GM23338 (cell line): ENCODE data around the gene TMEM169. TPM values are rescaled to one million over a fixed set of nuclear protein-coding genes. Genes with fewer than 3 reads are reported as not detected.
A peak's percentile ranks its signal among the peaks of the same experiment; 100 is the strongest.

ENCODE experiments used
- ATAC-seq: fragments of 200-7000 bp; cut with Tn5 transposase; 3 replicates; pipeline ENCODE4 v1.9.1; 2020
- DNase-seq: peaks from one replicate; pipeline ENCODE4 v3.0.0-alpha.2; 2015; ENCODE audit warnings: low spot score
- H2AFZ ChIP-seq: fragments of 200-600 bp; sonication (generic); 2 replicates; pipeline ENCODE4 v1.8.0; 2016; ENCODE audit warnings: antibody characterized with exemption, mild to moderate bottlenecking, moderate library complexity
- H3F3A ChIP-seq: fragments of 200-600 bp; sonication (generic); replicated peaks from 2 replicates; pipeline ENCODE4 v1.8.0; 2017; ENCODE audit warnings: antibody characterized with exemption, mixed run types, low read depth
- H3K27ac ChIP-seq: fragments of 200-600 bp; sonication (generic); 2 replicates; pipeline ENCODE4 v1.6.1; 2016; ENCODE audit warnings: low read depth
- H3K27me3 ChIP-seq: fragments of 200-600 bp; sonication (generic); 2 replicates; pipeline ENCODE4 v1.8.0; 2016; ENCODE audit warnings: mild to moderate bottlenecking, mixed run types, moderate library complexity; ENCODE audit not compliant: insufficient read depth
- H3K36me3 ChIP-seq: fragments of 200-600 bp; sonication (generic); 2 replicates; pipeline ENCODE4 v1.8.0; 2016; ENCODE audit warnings: mild to moderate bottlenecking; ENCODE audit not compliant: insufficient read depth
- H3K4me1 ChIP-seq: fragments of 200-600 bp; sonication (generic); 2 replicates; pipeline ENCODE4 v1.8.0; 2016; ENCODE audit warnings: mild to moderate bottlenecking, moderate library complexity; ENCODE audit not compliant: insufficient read depth
- H3K4me2 ChIP-seq: fragments of 200-600 bp; sonication (generic); 2 replicates; pipeline ENCODE4 v1.7.1; 2017; ENCODE audit warnings: mixed run types
- H3K4me3 ChIP-seq: fragments of 200-600 bp; sonication (generic); 2 replicates; pipeline ENCODE4 v1.6.1; 2016; ENCODE audit warnings: mixed run types
- H3K79me2 ChIP-seq: fragments of 200-600 bp; sonication (generic); replicated peaks from 2 replicates; pipeline ENCODE4 v1.8.0; 2017; ENCODE audit warnings: mild to moderate bottlenecking; ENCODE audit not compliant: insufficient read depth
- H3K9me2 ChIP-seq: fragments of 200-600 bp; sonication (generic); 2 replicates; pipeline ENCODE4 v1.8.0; 2017; ENCODE audit not compliant: insufficient read depth
- H4K20me1 ChIP-seq: fragments of 200-600 bp; sonication (generic); replicated peaks from 2 replicates; pipeline ENCODE4 v1.8.0; 2017; ENCODE audit warnings: mild to moderate bottlenecking; ENCODE audit not compliant: insufficient read depth
- H3K27ac Mint-ChIP-seq: 2 replicates; pipeline ENCODE4 v1.8.0; 2020; ENCODE audit warnings: inconsistent platforms, mild to moderate bottlenecking, moderate library complexity, mixed read lengths
- H3K27me3 Mint-ChIP-seq: 3 replicates; pipeline ENCODE4 v1.8.0; 2022; ENCODE audit warnings: low read depth, mild to moderate bottlenecking, moderate library complexity, mixed read lengths, inconsistent platforms; ENCODE audit not compliant: insufficient read depth, poor library complexity
- H3K36me3 Mint-ChIP-seq: 3 replicates; pipeline ENCODE4 v1.8.0; 2021; ENCODE audit warnings: low read depth, mild to moderate bottlenecking, inconsistent platforms, moderate library complexity, mixed read lengths
- H3K4me1 Mint-ChIP-seq: 3 replicates; pipeline ENCODE4 v1.8.0; 2020; ENCODE audit warnings: mild to moderate bottlenecking, inconsistent platforms, mixed read lengths
- H3K4me3 Mint-ChIP-seq: 3 replicates; pipeline ENCODE4 v1.8.0; 2021; ENCODE audit warnings: moderate library complexity, mild to moderate bottlenecking, inconsistent platforms, mixed read lengths
- H3K9me3 Mint-ChIP-seq: 3 replicates; pipeline ENCODE4 v1.8.0; 2020; ENCODE audit warnings: moderate library complexity, mild to moderate bottlenecking, inconsistent platforms, mixed read lengths
- CREB1 ChIP-seq: fragments of 250-450 bp; sonication (Bioruptor Pico); IDR thresholded peaks from 2 replicates; pipeline ENCODE4 v1.5.0; 2020; ENCODE audit warnings: low read depth, mild to moderate bottlenecking, moderate library complexity
- CTCF ChIP-seq, 2 experiments: fragments of 200-600 bp in 1 of 2; sonication (generic) in 1 of 2; conservative IDR thresholded peaks; 2 replicates each; pipeline versions ENCODE4 v1.5.1 to v1.6.1; 2016 to 2017; ENCODE audit warnings: antibody characterized with exemption in 2 of 2, low read depth in 2 of 2, mild to moderate bottlenecking in 2 of 2, moderate library complexity in 1 of 2
- ETS1 ChIP-seq: IDR thresholded peaks from 2 replicates; pipeline ENCODE4 v1.6.1; 2016; ENCODE audit warnings: antibody characterized with exemption
- EZH2 ChIP-seq: fragments of 200-600 bp; sonication (generic); IDR thresholded peaks from one replicate; pipeline ENCODE4 v1.8.0; 2017; ENCODE audit warnings: antibody characterized with exemption, mild to moderate bottlenecking, low read depth; ENCODE audit not compliant: unreplicated experiment
- EZH2phosphoT487 ChIP-seq: fragments of 200-600 bp; sonication (generic); IDR thresholded peaks from one replicate; pipeline ENCODE4 v1.8.1; 2018; ENCODE audit warnings: antibody characterized with exemption; ENCODE audit not compliant: unreplicated experiment
- JUNB ChIP-seq: IDR thresholded peaks from one replicate; pipeline ENCODE4 v1.6.1; 2016; ENCODE audit warnings: antibody characterized with exemption; ENCODE audit not compliant: unreplicated experiment
- NANOG ChIP-seq: IDR thresholded peaks from 2 replicates; pipeline ENCODE4 v1.6.1; 2016; ENCODE audit warnings: antibody characterized with exemption, borderline replicate concordance
- POLR2AphosphoS5 ChIP-seq: IDR thresholded peaks from 2 replicates; pipeline ENCODE4 v1.6.1; 2016; ENCODE audit warnings: antibody characterized with exemption, low read depth
- STAT1 ChIP-seq: IDR thresholded peaks from one replicate; pipeline ENCODE4 v1.6.1; 2016; ENCODE audit warnings: antibody characterized with exemption; ENCODE audit not compliant: unreplicated experiment
- ZNF114 ChIP-seq: fragments of 250-450 bp; sonication (Bioruptor Pico); IDR thresholded peaks from 2 replicates; pipeline ENCODE4 v1.5.0; 2020; ENCODE audit warnings: mild to moderate bottlenecking, moderate library complexity
- ZNF331 ChIP-seq: fragments of 250-450 bp; sonication (Bioruptor Pico); IDR thresholded peaks from 2 replicates; pipeline ENCODE4 v1.5.0; 2020; ENCODE audit warnings: low read depth, mild to moderate bottlenecking, moderate library complexity
- polyA plus RNA-seq: library from polyadenylated mRNA; unstranded; fragments of >200 nt; fragmentation: Nextera tagmentation; extraction: Ambion mirVana; gene quantifications from 2 replicates; pipeline ENCODE4 v1.2.1, GENCODE V29; 2016
- total RNA-seq: library from RNA; depleted of rRNA; stranded (reverse); fragments of >200 nt; shearing (Covaris generic); gene quantifications from 2 replicates; pipeline ENCODE4 v1.2.3, GENCODE V29; 2014
- TF ChIP-seq, protein P1 (sequence below): IDR thresholded peaks from one replicate; pipeline ENCODE4 v1.6.1; 2018; ENCODE audit warnings: antibody characterized with exemption; ENCODE audit not compliant: unreplicated experiment
- TF ChIP-seq, protein P2 (sequence below): fragments of 250-450 bp; sonication (Bioruptor Pico); IDR thresholded peaks from 2 replicates; pipeline ENCODE4 v1.5.0; 2020; ENCODE audit warnings: mild to moderate bottlenecking, moderate library complexity

The TMEM169 gene
- total and polyA plus RNA-seq, 2 experiments from 2014 or later: 1.4 to 3.9 TPM

DNA sequence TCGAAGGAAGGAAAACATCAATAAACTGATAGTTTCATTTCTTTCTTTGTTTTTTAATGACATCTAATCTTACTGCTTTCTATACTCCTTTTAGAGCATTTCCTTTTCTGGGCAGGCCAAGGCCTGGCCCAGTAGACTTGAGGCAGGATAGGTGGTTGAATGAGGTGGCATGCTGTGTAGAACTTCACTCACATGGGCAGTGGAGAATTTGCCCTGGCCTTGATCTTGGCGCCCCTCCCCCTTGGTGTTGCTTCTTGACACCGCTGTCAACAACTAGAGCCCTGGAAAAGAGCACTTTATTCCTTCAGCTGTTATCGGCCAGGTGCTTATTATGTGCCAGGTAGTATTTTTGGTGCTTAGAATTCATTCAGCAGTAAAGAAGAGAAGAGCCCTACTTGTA is 64.9 kb downstream of the TMEM169 start:
- Mint-ChIP-seq H3K27ac (no peak overlapping the region), H3K27me3 (no peaks in the 10 kb centered on the region), H3K9me3 (no peaks in the 10 kb centered on the region), H3K4me1 (peaks cover 8% of the 10 kb centered on the region), H3K4me3 (no peak overlapping the region), H3K36me3 (peaks cover 69% of the 10 kb centered on the region)
- no peak overlapping the region for H2AFZ ChIP-seq
- peaks cover 78% of the 10 kb centered on the region for H3K36me3 ChIP-seq
- TF ChIP-seq, protein P1, sequence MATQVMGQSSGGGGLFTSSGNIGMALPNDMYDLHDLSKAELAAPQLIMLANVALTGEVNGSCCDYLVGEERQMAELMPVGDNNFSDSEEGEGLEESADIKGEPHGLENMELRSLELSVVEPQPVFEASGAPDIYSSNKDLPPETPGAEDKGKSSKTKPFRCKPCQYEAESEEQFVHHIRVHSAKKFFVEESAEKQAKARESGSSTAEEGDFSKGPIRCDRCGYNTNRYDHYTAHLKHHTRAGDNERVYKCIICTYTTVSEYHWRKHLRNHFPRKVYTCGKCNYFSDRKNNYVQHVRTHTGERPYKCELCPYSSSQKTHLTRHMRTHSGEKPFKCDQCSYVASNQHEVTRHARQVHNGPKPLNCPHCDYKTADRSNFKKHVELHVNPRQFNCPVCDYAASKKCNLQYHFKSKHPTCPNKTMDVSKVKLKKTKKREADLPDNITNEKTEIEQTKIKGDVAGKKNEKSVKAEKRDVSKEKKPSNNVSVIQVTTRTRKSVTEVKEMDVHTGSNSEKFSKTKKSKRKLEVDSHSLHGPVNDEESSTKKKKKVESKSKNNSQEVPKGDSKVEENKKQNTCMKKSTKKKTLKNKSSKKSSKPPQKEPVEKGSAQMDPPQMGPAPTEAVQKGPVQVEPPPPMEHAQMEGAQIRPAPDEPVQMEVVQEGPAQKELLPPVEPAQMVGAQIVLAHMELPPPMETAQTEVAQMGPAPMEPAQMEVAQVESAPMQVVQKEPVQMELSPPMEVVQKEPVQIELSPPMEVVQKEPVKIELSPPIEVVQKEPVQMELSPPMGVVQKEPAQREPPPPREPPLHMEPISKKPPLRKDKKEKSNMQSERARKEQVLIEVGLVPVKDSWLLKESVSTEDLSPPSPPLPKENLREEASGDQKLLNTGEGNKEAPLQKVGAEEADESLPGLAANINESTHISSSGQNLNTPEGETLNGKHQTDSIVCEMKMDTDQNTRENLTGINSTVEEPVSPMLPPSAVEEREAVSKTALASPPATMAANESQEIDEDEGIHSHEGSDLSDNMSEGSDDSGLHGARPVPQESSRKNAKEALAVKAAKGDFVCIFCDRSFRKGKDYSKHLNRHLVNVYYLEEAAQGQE: no peak
- TF ChIP-seq STAT1 (no peak), ETS1 (no peak), EZH2 (no peak), EZH2phosphoT487 (no peak), ZNF114 (no peak), CREB1 (CRISPR knock-in tag) (no peak), ZNF331 (no peak), JUNB (no peak), CTCF (conservative IDR thresholded peaks at IDR 0.05; ENCODE audit: low read depth in 2 of 2) (no peak), POLR2AphosphoS5 (no peak), NANOG (no peak)
- TF ChIP-seq, protein P2, sequence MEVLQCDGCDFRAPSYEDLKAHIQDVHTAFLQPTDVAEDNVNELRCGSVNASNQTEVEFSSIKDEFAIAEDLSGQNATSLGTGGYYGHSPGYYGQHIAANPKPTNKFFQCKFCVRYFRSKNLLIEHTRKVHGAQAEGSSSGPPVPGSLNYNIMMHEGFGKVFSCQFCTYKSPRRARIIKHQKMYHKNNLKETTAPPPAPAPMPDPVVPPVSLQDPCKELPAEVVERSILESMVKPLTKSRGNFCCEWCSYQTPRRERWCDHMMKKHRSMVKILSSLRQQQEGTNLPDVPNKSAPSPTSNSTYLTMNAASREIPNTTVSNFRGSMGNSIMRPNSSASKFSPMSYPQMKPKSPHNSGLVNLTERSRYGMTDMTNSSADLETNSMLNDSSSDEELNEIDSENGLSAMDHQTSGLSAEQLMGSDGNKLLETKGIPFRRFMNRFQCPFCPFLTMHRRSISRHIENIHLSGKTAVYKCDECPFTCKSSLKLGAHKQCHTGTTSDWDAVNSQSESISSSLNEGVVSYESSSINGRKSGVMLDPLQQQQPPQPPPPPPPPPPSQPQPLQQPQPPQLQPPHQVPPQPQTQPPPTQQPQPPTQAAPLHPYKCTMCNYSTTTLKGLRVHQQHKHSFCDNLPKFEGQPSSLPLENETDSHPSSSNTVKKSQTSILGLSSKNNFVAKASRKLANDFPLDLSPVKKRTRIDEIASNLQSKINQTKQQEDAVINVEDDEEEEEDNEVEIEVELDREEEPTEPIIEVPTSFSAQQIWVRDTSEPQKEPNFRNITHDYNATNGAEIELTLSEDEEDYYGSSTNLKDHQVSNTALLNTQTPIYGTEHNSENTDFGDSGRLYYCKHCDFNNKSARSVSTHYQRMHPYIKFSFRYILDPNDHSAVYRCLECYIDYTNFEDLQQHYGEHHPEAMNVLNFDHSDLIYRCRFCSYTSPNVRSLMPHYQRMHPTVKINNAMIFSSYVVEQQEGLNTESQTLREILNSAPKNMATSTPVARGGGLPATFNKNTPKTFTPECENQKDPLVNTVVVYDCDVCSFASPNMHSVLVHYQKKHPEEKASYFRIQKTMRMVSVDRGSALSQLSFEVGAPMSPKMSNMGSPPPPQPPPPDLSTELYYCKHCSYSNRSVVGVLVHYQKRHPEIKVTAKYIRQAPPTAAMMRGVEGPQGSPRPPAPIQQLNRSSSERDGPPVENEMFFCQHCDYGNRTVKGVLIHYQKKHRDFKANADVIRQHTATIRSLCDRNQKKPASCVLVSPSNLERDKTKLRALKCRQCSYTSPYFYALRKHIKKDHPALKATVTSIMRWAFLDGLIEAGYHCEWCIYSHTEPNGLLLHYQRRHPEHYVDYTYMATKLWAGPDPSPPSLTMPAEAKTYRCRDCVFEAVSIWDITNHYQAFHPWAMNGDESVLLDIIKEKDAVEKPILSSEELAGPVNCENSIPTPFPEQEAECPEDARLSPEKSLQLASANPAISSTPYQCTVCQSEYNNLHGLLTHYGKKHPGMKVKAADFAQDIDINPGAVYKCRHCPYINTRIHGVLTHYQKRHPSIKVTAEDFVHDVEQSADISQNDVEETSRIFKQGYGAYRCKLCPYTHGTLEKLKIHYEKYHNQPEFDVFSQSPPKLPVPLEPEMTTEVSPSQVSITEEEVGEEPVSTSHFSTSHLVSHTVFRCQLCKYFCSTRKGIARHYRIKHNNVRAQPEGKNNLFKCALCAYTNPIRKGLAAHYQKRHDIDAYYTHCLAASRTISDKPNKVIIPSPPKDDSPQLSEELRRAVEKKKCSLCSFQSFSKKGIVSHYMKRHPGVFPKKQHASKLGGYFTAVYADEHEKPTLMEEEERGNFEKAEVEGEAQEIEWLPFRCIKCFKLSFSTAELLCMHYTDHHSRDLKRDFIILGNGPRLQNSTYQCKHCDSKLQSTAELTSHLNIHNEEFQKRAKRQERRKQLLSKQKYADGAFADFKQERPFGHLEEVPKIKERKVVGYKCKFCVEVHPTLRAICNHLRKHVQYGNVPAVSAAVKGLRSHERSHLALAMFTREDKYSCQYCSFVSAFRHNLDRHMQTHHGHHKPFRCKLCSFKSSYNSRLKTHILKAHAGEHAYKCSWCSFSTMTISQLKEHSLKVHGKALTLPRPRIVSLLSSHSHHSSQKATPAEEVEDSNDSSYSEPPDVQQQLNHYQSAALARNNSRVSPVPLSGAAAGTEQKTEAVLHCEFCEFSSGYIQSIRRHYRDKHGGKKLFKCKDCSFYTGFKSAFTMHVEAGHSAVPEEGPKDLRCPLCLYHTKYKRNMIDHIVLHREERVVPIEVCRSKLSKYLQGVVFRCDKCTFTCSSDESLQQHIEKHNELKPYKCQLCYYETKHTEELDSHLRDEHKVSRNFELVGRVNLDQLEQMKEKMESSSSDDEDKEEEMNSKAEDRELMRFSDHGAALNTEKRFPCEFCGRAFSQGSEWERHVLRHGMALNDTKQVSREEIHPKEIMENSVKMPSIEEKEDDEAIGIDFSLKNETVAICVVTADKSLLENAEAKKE: no peak
- no peak overlapping the region for H3K4me3 ChIP-seq
- peak overlapping the region; percentile 59; the same call in 1 of the 2 replicates for H3K27ac ChIP-seq
- no peaks in the 10 kb centered on the region; the same call in 1 of the 2 replicates for H3K4me1 ChIP-seq
- DNase-seq (peak; percentile 21), ATAC-seq (peak; percentile 55)
- no peak overlapping the region for H3K4me2 ChIP-seq
- peaks cover 14% of the 10 kb centered on the region for H3F3A ChIP-seq
- H3K27me3 ChIP-seq: no peaks in the 10 kb centered on the region
- peaks cover 55% of the 10 kb centered on the region for H4K20me1 ChIP-seq
- peaks cover 98% of the 10 kb centered on the region for H3K79me2 ChIP-seq
- no peaks in the 10 kb centered on the region for H3K9me2 ChIP-seq
